Esophagus muscularis mucosa (tissue), 4 donors: ENCODE measurements around the gene ASTN2.

Experiments used
- CTCF ChIP-seq, 3 experiments: fragments of 200-600 bp in 2 of 3; fragments of 450-650 bp in 1 of 3; sonication (generic) in 2 of 3; IDR thresholded peaks; one replicate each; pipeline ENCODE4 v1.5.1; 2017 to 2019; ENCODE audit warnings: antibody characterized with exemption in 3 of 3, mild to moderate bottlenecking in 2 of 3, moderate library complexity in 1 of 3
- EP300 ChIP-seq: sonication (generic); formaldehyde crosslinking; IDR thresholded peaks from one replicate; pipeline ENCODE4 v1.6.1; 2017; ENCODE audit warnings: antibody characterized with exemption
- POLR2A ChIP-seq: fragments of 450-650 bp; IDR thresholded peaks from one replicate; pipeline ENCODE4 v1.6.1; 2017; ENCODE audit warnings: antibody characterized with exemption, moderate library complexity, mild to moderate bottlenecking, low read depth

- no peak for TF ChIP-seq POLR2A
- no peak for TF ChIP-seq EP300
- TF ChIP-seq CTCF (IDR thresholded peaks at IDR 0.05): no peak
Measured at GRCh38 chr9:117392992-117393391, 21.9 kb downstream of the ASTN2 start.
